HCT116 (cell line): ENCODE results near the gene AUTS2. TPM values are rescaled to one million over a fixed set of nuclear protein-coding genes. Genes with fewer than 3 reads are reported as not detected.

Experiments used
- ATAC-seq: fragments of 200-7000 bp; cut with Tn5 transposase; 2 replicates; pipeline ENCODE4 v1.9.1; 2020; ENCODE audit warnings: mild to moderate bottlenecking, moderate library complexity
- BruUV-seq: library from RNA; stranded (reverse); fragments of 400-500 nt; replicated peaks from 2 replicates; lab custom pipeline; 2021; lab: Mats Ljungman, UMichigan
- CTCF ChIA-PET: fragments of 300-600 bp; sonication (Branson Sonifier 250); formaldehyde crosslinking; loops from one replicate; lab custom pipeline; 2021; ENCODE audit warnings: antibody characterized with exemption; lab: Charles Lee
- POLR2A ChIA-PET: fragments of 300-600, 350-600 bp; sonication (Branson Sonifier 250); formaldehyde crosslinking; loops from one replicate; lab custom pipeline; 2021; ENCODE audit warnings: antibody characterized with exemption; lab: Charles Lee
- RAD21 ChIA-PET, 2 experiments: fragments of 300-600 bp; sonication (Branson Sonifier 250); formaldehyde crosslinking; loops; one replicate each; lab custom pipeline; 2023; ENCODE audit warnings: low total read pairs in 2 of 2; ENCODE audit not compliant: uncharacterized antibody in 2 of 2, unreplicated experiment in 2 of 2, low non-redundant PET in 1 of 2; lab: Charles Lee
- DNase-seq: peaks from one replicate; pipeline ENCODE4 v3.0.0-alpha.2; 2010; ENCODE audit warnings: low read depth, low spot score
- H2AFZ ChIP-seq: fragments of 200-600 bp; shearing (Covaris generic), sonication (generic); 2 replicates; pipeline ENCODE4 v1.6.1; 2017; ENCODE audit warnings: low read depth, mixed run types, mixed read lengths, antibody characterized with exemption, low read length; ENCODE audit not compliant: poor library complexity, severe bottlenecking
- H3K27ac ChIP-seq: 2 replicates; pipeline ENCODE4 v1.5.1; 2012; ENCODE audit warnings: low read depth, low read length
- H3K27me3 ChIP-seq: fragments of 200-600 bp; sonication (generic); 2 replicates; pipeline ENCODE4 v1.6.1; 2016; ENCODE audit warnings: mixed run types, low read length, mixed read lengths; ENCODE audit not compliant: insufficient read depth
- H3K36me3 ChIP-seq, 2 experiments: fragments of 200-500 bp in 1 of 2; fragments of 200-600 bp in 1 of 2; sonication (Bioruptor generic) in 1 of 2; sonication (generic) in 1 of 2; 2 replicates each; pipeline versions ENCODE4 v1.5.1 to v1.6.1; 2014 to 2016; ENCODE audit warnings: low read length in 2 of 2, inconsistent platforms in 1 of 2, mixed read lengths in 1 of 2, mixed run types in 1 of 2; ENCODE audit not compliant: insufficient read depth in 2 of 2, control insufficient read depth in 1 of 2
- H3K4me1 ChIP-seq, 2 experiments: fragments of 200-600 bp in 1 of 2; sonication (generic) in 1 of 2; 2 replicates each; pipeline versions ENCODE4 v1.5.1 to v1.6.1; 2012 to 2017; ENCODE audit warnings: low read length in 2 of 2, inconsistent platforms in 1 of 2, mild to moderate bottlenecking in 1 of 2, mixed read lengths in 1 of 2, mixed run types in 1 of 2, moderate library complexity in 1 of 2; ENCODE audit not compliant: insufficient read depth in 2 of 2, control insufficient read depth in 1 of 2
- H3K4me2 ChIP-seq: fragments of 200-600 bp; sonication (generic); 2 replicates; pipeline ENCODE4 v1.6.1; 2017; ENCODE audit warnings: mixed run types, low read length, mixed read lengths
- H3K4me3 ChIP-seq, 2 experiments: fragments of 200-600 bp in 1 of 2; sonication (generic) in 1 of 2; replicated peaks in 1 of 2; 2 replicates each; pipeline ENCODE4 v1.5.1; 2011 to 2016; ENCODE audit warnings: low read length in 2 of 2, control low read depth in 1 of 2, low read depth in 1 of 2, mild to moderate bottlenecking in 1 of 2, mixed read lengths in 1 of 2, mixed run types in 1 of 2
- H3K79me2 ChIP-seq: fragments of 200-600 bp; sonication (generic); 2 replicates; pipeline ENCODE4 v1.6.1; 2017; ENCODE audit warnings: mild to moderate bottlenecking, mixed run types, low read length, moderate library complexity, mixed read lengths; ENCODE audit not compliant: insufficient read depth
- H3K9ac ChIP-seq: fragments of 200-600 bp; sonication (generic); 2 replicates; pipeline ENCODE4 v1.6.1; 2016; ENCODE audit warnings: low read length, mixed read lengths
- H3K9me2 ChIP-seq: fragments of 200-600 bp; sonication (generic), shearing (Covaris generic); 2 replicates; pipeline ENCODE4 v1.6.1; 2017; ENCODE audit warnings: mixed run types, mild to moderate bottlenecking, moderate library complexity; ENCODE audit not compliant: insufficient read depth
- H3K9me3 ChIP-seq, 2 experiments: fragments of 200-500 bp in 1 of 2; fragments of 200-600 bp in 1 of 2; sonication (Bioruptor generic) in 1 of 2; sonication (generic) in 1 of 2; 2 replicates each; pipeline ENCODE4 v1.6.1; 2014 to 2017; ENCODE audit warnings: low read length in 2 of 2, mixed read lengths in 2 of 2, inconsistent platforms in 1 of 2, low read depth in 1 of 2, mild to moderate bottlenecking in 1 of 2, mixed run types in 1 of 2, moderate library complexity in 1 of 2; ENCODE audit not compliant: control insufficient read depth in 1 of 2, insufficient read depth in 1 of 2
- H4K20me1 ChIP-seq: fragments of 200-600 bp; sonication (generic), shearing (Covaris generic); 2 replicates; pipeline ENCODE4 v1.6.1; 2017; ENCODE audit warnings: mixed run types, mild to moderate bottlenecking, moderate library complexity; ENCODE audit not compliant: insufficient read depth
- CBX3 ChIP-seq: IDR thresholded peaks from 2 replicates; pipeline ENCODE4 v1.6.1; 2012; ENCODE audit warnings: low read depth
- CTCF ChIP-seq, 3 experiments: fragments of 200-600 bp in 1 of 3; sonication (generic) in 1 of 3; IDR thresholded peaks in 2 of 3; conservative IDR thresholded peaks in 1 of 3; 2 replicates each; pipeline ENCODE4 v1.5.1; 2012 to 2017; ENCODE audit warnings: low read depth in 2 of 3, low read length in 2 of 3, antibody characterized with exemption in 1 of 3, borderline replicate concordance in 1 of 3, control low read depth in 1 of 3, mild to moderate bottlenecking in 1 of 3, mixed read lengths in 1 of 3, mixed run types in 1 of 3, moderate library complexity in 1 of 3; ENCODE audit not compliant: insufficient read depth in 1 of 3
- EGR1 ChIP-seq: IDR thresholded peaks from 2 replicates; pipeline ENCODE4 v1.6.1; 2012; ENCODE audit warnings: low read depth
- ELF1 ChIP-seq: IDR thresholded peaks from 2 replicates; pipeline ENCODE4 v1.6.1; 2012; ENCODE audit warnings: low read depth, borderline replicate concordance
- EZH2 ChIP-seq: fragments of 200-600 bp; sonication (generic); IDR thresholded peaks from 2 replicates; pipeline ENCODE4 v1.6.1; 2017; ENCODE audit warnings: antibody characterized with exemption, mixed run types
- FOSL1 ChIP-seq: IDR thresholded peaks from 2 replicates; pipeline ENCODE4 v1.6.1; 2012; ENCODE audit warnings: low read depth
- JUND ChIP-seq: IDR thresholded peaks from 2 replicates; pipeline ENCODE4 v1.6.1; 2012
- MAX ChIP-seq: IDR thresholded peaks from 2 replicates; pipeline ENCODE4 v1.6.1; 2012
- POLR2A ChIP-seq: IDR thresholded peaks from 2 replicates; pipeline ENCODE4 v1.7.0; 2011; ENCODE audit warnings: borderline replicate concordance; ENCODE audit not compliant: insufficient read depth, insufficient read length; ENCODE audit errors: extremely low read depth
- POLR2AphosphoS5 ChIP-seq: IDR thresholded peaks from 2 replicates; pipeline ENCODE4 v1.6.1; 2011; ENCODE audit warnings: mild to moderate bottlenecking, low read depth, low read length, moderate library complexity
- RAD21 ChIP-seq: IDR thresholded peaks from 2 replicates; pipeline ENCODE4 v1.6.1; 2012; ENCODE audit warnings: low read depth, mild to moderate bottlenecking
- REST ChIP-seq: IDR thresholded peaks from 2 replicates; pipeline ENCODE4 v1.6.1; 2012; ENCODE audit warnings: low read depth
- SIN3A ChIP-seq: IDR thresholded peaks from 2 replicates; pipeline ENCODE4 v1.6.1; 2012; ENCODE audit warnings: low read depth
- SP1 ChIP-seq: IDR thresholded peaks from 2 replicates; pipeline ENCODE4 v1.6.1; 2012; ENCODE audit warnings: low read depth
- SRF ChIP-seq: IDR thresholded peaks from 2 replicates; pipeline ENCODE4 v1.6.1; 2012; ENCODE audit warnings: low read depth
- TCF7L2 ChIP-seq: IDR thresholded peaks from 2 replicates; pipeline ENCODE4 v1.7.0; 2011; ENCODE audit warnings: borderline replicate concordance, inconsistent platforms; ENCODE audit not compliant: insufficient read depth, insufficient read length; ENCODE audit errors: extremely low read depth
- YY1 ChIP-seq: IDR thresholded peaks from 2 replicates; pipeline ENCODE4 v1.6.1; 2011; ENCODE audit warnings: low read length, low read depth, moderate library complexity, mild to moderate bottlenecking; ENCODE audit not compliant: insufficient replicate concordance; ENCODE audit errors: extremely low read depth
- ZNF274 ChIP-seq: fragments of 200-500 bp; sonication (Bioruptor generic); IDR thresholded peaks from 2 replicates; pipeline ENCODE4 v1.6.1; 2014; ENCODE audit warnings: mild to moderate bottlenecking, low read depth, low read length, inconsistent platforms
- intact Hi-C: fragments of 100-400 bp; cut with micrococcal nuclease; formaldehyde crosslinking; loops from 2 replicates; pipeline ENCODE4 v1.10.0; 2022
- total RNA-seq: library from RNA; stranded (reverse); gene quantifications from one replicate; pipeline ENCODE4 v1.2.1, GENCODE V29; 2021; ENCODE audit not compliant: unreplicated experiment

AUTS2 gene
- total RNA-seq, 1 experiment from 2014 or later = 0.93 TPM

- Histone ChIP-seq H3K4me2 (no peak overlapping the region), H4K20me1 (no peaks in the 10 kb centered on the region), H2AFZ (no peak overlapping the region), H3K27me3 (no peaks in the 10 kb centered on the region), H3K79me2 (no peaks in the 10 kb centered on the region), H3K9me2 (no peaks in the 10 kb centered on the region), H3K4me1 (no peaks in the 10 kb centered on the region), H3K9me3 (peaks cover 9 to 13% of the 10 kb centered on the region in 2 experiments; a peak in 2 of 4 replicates), H3K27ac (no peak overlapping the region), H3K9ac (no peak overlapping the region), H3K4me3 (no peak overlapping the region), H3K36me3 (no peaks in the 10 kb centered on the region)
- RAD21 ChIA-PET = no interaction called here
- CTCF ChIA-PET = no interaction called here
- BruUV-seq = no TSS peak
- POLR2A ChIA-PET = no interaction called here
- ATAC-seq (no peak), DNase-seq (no peak)
- intact Hi-C loops = no loop called here
- TF ChIP-seq TCF7L2 (no peak), CTCF (IDR thresholded peaks at IDR 0.05 in 2 of 3, conservative IDR thresholded peaks at IDR 0.05 in 1 of 3; ENCODE audit: borderline replicate concordance in 1 of 3, insufficient read depth in 1 of 3, low read depth in 2 of 3, low read length in 2 of 3) (no peak), FOSL1 (no peak), ZNF274 (no peak), SIN3A (no peak), REST (no peak), YY1 (no peak), SP1 (no peak), MAX (no peak), ELF1 (no peak), CBX3 (no peak), RAD21 (no peak), JUND (no peak), POLR2A (no peak), EZH2 (no peak), POLR2AphosphoS5 (no peak), SRF (no peak), EGR1 (no peak)
These were observed 1071.6 kb downstream of the AUTS2 start for GRCh38 chr7:70669854-70670253.
